Left forelimb (tissue), 1 donor: ENCODE measurements around the gene SESN3.

Source experiments
- DNase-seq: peaks from one replicate; pipeline ENCODE4 v3.0.0-alpha.2; 2018; ENCODE audit warnings: low spot score

The SESN3 gene

DNA sequence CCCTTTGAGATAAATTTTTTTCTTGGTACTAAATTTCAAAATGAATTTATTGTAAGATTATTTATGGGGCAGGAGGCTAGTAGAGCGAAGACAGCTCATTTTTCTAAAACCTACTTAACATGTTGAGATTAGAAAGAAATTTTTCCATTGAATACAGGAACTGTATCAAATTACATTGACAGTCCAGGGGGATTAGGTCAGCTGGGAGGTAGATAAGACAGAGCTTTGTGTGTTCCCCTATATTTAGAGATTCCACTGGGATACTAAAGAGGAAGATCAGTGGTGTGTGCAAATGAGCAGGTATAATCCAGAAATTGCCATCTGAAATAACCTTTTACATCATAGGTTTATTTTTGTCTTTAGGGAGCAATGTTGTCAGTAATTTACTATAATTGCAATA is 109.3 kb downstream of the SESN3 start:
- DNase-seq, result no peak

DNA sequence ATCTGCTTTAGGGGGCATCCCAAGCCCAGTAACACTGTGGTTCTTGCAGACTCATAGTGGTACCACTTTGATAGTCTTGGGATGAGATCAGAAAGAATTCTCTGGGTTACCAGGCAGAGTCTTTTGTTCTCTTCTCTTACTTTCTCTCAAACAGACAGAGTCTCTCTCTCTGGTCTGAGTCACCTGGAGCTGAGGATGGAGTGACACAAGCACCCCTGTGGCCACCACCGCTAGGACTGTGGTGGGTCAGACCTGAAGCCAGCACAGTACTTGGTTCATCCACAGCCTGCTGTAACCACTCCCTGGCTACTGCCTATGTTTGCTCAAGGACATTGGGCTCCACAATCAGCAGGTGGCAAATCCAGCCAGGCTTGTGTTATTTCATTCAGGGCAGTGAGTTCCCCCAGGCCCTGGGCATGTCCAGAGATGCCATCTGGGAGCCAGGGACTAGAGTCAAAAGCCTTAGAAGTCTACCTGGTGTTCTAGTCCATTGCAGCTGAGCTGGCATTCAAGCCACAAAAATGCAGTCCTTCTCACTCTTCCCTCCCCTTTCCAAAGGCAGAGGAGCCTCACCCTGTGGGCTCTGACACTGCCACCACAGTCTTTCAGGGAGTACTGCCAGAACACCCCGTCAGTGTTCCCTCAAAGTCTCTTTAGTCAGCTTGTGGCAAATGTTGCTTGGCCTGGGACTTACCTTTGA is 111.5 kb downstream of the SESN3 start:
- no peak for DNase-seq

DNA sequence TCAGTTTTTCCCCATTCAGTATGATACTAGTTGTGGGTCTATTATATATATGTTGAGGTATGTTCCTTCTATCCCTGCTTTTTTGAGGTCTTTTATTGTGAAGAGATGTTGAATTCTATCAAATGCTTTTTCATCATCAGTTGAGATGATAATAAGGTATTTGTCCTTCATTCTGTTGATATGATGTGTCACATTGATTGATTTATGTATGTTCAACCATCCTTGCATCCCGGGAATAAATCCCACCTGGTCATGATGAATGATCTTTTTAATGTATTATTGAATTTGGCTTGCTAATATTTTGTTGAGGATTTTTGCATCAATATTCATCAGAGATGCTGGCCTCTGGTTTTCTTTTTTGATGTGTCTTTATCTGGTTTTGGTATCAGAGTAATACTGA is 115.4 kb downstream of the SESN3 start:
- DNase-seq, result no peak
